ENCODE results near the gene WFS1. TPM values are rescaled to one million over a fixed set of nuclear protein-coding genes. Genes with fewer than 3 reads are reported as not detected.

Gene WFS1
- total RNA-seq, 2 donors from 2014 or later: 12.1 to 12.7 TPM

DNA sequence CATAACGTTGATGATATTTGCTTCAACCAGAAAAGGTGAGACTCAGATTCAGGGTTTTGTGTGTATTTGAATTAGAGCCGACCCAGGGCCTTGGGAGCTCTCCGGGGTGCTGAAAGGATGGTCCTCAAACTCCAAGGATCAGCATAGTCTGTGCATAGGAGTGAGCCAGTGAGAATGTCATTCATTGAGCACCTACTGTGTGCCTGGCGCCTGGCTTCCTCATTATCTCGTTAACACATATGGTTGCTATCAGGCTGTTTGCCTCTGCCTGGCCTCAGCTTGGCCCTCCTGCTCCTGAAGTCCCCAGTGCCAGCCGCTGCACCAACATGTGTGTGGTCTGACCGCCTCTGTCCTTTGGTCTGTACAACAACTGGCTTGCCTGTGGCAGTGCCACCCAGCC lies 44.2 kb upstream of the WFS1 start:
- no peaks in the 10 kb centered on the region for H3K36me3 ChIP-seq
- TF ChIP-seq, protein P1, sequence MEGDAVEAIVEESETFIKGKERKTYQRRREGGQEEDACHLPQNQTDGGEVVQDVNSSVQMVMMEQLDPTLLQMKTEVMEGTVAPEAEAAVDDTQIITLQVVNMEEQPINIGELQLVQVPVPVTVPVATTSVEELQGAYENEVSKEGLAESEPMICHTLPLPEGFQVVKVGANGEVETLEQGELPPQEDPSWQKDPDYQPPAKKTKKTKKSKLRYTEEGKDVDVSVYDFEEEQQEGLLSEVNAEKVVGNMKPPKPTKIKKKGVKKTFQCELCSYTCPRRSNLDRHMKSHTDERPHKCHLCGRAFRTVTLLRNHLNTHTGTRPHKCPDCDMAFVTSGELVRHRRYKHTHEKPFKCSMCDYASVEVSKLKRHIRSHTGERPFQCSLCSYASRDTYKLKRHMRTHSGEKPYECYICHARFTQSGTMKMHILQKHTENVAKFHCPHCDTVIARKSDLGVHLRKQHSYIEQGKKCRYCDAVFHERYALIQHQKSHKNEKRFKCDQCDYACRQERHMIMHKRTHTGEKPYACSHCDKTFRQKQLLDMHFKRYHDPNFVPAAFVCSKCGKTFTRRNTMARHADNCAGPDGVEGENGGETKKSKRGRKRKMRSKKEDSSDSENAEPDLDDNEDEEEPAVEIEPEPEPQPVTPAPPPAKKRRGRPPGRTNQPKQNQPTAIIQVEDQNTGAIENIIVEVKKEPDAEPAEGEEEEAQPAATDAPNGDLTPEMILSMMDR (IDR thresholded peaks at IDR 0.05): no peak
- H3K4me3 ChIP-seq: no peak overlapping the region
- DNase-seq: no peak
- peaks cover 16% of the 10 kb centered on the region for H3K27me3 ChIP-seq
- no peaks in the 10 kb centered on the region for H3K4me1 ChIP-seq
- intact Hi-C loops (cut with DNase I): no loop called here
- no peak overlapping the region for H3K27ac ChIP-seq
- no peak overlapping the region for H3K9ac ChIP-seq (ENCODE audit: low read depth in 2 of 2, low read length in 2 of 2)
- H3K9me3 ChIP-seq: no peaks in the 10 kb centered on the region

DNA sequence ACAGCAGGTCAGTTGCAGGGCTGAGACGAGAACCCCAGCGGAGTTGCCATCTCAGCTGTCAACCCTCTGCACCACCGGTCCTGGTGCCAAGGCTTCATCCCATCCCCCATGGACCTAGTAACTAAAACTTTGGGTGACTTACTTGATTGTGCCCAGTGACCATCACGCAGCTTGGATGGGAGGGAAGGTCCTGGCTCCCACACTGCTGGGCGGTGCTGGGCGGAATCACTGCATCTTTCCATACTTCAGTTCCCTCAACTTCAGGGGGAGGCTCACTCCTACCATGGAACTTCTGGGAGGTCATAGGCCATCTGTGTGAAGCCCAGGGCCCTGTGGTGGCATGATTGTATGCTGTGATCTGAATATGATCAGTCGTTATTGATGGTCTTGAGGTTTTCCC lies 43.1 kb upstream of the WFS1 start:
- no peak overlapping the region for H3K4me3 ChIP-seq
- H3K4me1 ChIP-seq: no peaks in the 10 kb centered on the region
- TF ChIP-seq, protein P1 (IDR thresholded peaks at IDR 0.05): no peak
- H3K9me3 ChIP-seq: no peaks in the 10 kb centered on the region
- intact Hi-C loops (cut with DNase I): no loop called here
- no peak overlapping the region for H3K9ac ChIP-seq (ENCODE audit: low read depth in 2 of 2, low read length in 2 of 2)
- no peak overlapping the region for H3K27ac ChIP-seq
- peaks cover 9% of the 10 kb centered on the region for H3K27me3 ChIP-seq
- H3K36me3 ChIP-seq: no peaks in the 10 kb centered on the region
- DNase-seq: no peak

DNA sequence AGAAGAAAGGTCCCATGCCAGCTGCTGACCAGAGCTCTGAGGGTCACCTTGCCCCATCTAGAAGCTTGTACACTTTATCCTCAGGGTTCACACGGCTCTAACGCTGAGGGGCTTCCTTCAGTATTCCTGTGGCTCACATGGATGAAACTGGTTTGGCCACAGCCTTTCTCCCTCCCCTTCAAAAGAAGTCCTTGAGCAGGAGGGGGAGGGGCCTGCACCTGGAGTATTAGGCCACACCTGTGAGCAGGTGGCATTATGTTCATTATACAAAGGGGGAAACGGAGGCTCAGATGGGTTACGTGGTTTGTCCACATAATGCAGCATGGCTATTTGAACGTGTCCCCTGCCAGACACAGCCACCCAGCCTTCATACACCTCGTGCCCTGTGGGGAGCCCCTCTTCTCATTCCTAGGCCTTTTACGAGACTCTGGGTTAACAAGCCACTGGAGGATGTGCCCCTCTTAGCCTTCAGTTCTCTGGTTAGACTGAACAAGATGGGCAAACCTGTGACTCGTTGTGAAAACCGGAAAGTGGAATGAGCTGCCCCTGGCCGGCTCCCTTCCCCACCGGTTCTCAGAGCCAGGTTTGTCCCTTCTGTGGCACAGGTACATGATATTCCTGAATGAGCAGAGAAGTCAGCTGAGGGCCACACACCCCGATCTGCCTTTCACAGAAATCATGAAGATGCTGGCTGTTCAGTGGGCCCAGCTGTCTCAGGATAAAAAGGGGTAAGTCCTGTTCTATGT lies 42.1 kb upstream of the WFS1 start:
- no peaks in the 10 kb centered on the region for H3K9me3 ChIP-seq
- H3K27me3 ChIP-seq: no peaks in the 10 kb centered on the region
- TF ChIP-seq, protein P1 (IDR thresholded peaks at IDR 0.05): no peak
- H3K36me3 ChIP-seq: no peaks in the 10 kb centered on the region
- no peak overlapping the region for H3K27ac ChIP-seq
- intact Hi-C loops (cut with DNase I): no loop called here
- no peak for DNase-seq
- no peaks in the 10 kb centered on the region for H3K4me1 ChIP-seq
- no peak overlapping the region for H3K4me3 ChIP-seq
- no peak overlapping the region for H3K9ac ChIP-seq (ENCODE audit: low read depth in 2 of 2, low read length in 2 of 2)

DNA sequence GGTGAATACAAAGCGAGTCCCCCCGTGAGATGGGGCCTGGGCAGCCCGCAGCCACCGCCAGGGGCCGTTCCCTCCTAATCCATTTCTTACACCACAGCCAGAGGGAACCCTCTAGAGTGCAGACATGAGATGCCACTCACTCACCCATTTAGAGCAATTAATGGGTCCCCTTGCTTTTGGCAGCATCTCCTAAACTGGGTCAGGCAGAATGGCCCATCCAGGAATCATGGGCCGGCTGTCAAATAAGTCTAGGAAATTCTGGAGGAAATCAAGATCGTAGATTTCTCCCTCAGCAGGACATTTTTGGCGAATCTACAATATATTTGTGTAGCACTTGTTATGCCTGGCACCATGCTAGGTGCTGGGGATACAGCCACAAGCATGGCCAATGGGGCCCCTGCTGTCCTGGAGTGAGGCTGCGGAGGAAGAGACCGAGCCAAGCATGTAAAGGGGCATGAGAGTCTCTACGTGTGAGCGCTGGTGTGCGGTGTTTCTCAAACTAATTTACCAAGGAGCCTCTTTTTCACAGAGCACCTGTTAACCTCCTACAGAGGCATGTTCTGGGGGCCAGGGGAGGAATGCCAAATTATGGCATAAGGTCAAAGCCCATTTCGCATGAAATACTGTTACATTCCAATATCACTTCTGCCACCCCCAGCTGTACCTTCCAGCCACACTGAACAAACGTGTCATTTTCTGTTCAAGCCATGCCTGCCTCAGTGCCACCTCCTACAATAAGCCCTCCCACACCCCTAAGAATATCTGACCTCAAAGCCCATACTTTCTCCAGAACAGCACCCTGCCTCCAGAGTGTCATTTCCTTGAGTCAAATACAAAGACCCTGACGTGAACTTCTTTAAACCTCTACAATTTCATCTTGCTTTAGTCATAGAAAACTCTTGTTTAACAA lies 41.2 kb upstream of the WFS1 start:
- no peaks in the 10 kb centered on the region for H3K27me3 ChIP-seq
- no peaks in the 10 kb centered on the region for H3K9me3 ChIP-seq
- H3K36me3 ChIP-seq: no peaks in the 10 kb centered on the region
- H3K4me1 ChIP-seq: no peaks in the 10 kb centered on the region
- TF ChIP-seq, protein P1 (IDR thresholded peaks at IDR 0.05): no peak
- H3K9ac ChIP-seq (ENCODE audit: low read depth in 2 of 2, low read length in 2 of 2): no peak overlapping the region
- H3K27ac ChIP-seq: no peak overlapping the region
- no peak for DNase-seq
- H3K4me3 ChIP-seq: no peak overlapping the region
- intact Hi-C loops (cut with DNase I): no loop called here

DNA sequence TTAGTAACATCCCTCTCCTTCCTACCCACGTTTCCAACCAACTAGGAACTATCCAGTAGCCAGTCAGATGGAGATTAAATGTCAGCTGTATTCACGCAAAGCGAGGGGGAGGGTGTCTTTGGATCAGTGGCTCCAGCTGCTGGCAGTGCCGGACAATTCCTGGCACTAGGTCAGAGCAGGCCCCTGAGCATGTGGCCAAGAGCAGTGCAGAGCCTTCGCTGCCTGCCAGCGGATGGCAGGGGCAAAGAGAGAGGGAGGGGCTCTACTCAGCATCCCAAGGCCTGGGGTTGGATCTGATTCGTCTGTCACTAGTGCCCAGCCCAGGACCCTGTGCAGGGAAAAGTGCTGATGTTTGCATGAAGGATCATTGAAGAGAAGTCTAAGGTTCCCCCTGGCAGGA lies 40.6 kb upstream of the WFS1 start:
- Histone ChIP-seq H3K9ac (ENCODE audit: low read depth in 2 of 2, low read length in 2 of 2) (no peak overlapping the region), H3K36me3 (no peaks in the 10 kb centered on the region), H3K4me1 (no peaks in the 10 kb centered on the region), H3K27me3 (no peaks in the 10 kb centered on the region), H3K27ac (no peak overlapping the region), H3K4me3 (no peak overlapping the region), H3K9me3 (no peaks in the 10 kb centered on the region)
- TF ChIP-seq, protein P1 (IDR thresholded peaks at IDR 0.05): no peak
- intact Hi-C loops (cut with DNase I): no loop called here
- no peak for DNase-seq
